GM19193 (cell line): ENCODE data around the gene UBL7.

Experiments used
- POLR2A ChIP-seq: IDR thresholded peaks from 4 replicates; pipeline ENCODE4 v1.6.1; 2011; ENCODE audit not compliant: insufficient read depth, insufficient read length; ENCODE audit errors: extremely low read depth

UBL7 gene

DNA sequence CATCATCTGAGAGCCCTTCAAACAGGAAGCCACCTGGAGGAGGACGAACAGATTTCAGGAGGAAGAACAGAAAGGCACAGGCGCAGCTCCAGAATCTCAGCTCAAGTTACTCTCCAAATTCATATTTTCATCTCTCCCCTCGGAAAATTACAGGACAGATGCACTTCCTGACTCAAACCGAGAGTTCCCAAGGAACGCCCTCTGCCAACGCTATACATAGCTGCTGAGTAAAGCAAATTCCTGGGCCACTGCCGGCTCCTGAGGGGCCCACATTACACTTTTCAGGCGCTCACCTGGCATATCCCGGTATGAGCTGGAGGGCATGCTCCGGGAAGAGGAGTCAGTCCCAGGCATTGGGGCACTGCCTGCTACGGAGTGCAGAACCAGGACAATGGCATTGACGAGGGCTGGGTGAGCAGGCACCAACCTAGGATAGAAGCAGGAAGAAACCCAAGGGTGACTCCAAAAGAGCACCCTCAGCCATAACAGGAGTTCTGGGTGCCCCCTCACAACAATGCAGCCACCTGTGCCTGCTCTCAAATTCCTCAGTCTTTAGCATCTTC is 11.2 kb downstream of the UBL7 start:
- TF ChIP-seq POLR2A, result no peak

DNA sequence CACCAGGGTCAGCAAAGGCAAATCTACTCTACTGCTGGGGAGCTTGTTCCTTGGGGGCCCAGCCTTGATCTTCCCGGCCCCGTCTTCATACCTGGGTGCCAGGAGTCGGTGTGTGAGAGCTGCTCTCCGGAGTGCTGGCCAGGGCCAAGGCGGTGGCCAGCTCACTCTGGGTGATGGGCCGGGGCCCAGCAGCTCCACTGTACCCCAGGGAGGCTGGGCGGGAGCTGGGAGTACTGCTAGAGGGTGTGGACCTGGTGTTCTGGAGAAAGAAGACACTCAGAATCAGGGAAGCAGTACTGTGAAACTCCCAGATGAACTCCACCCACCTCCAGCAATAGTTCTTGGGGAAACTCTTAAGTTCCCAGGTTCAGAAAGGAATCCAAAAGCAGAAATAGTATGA is 11.9 kb downstream of the UBL7 start:
- TF ChIP-seq POLR2A, result no peak

DNA sequence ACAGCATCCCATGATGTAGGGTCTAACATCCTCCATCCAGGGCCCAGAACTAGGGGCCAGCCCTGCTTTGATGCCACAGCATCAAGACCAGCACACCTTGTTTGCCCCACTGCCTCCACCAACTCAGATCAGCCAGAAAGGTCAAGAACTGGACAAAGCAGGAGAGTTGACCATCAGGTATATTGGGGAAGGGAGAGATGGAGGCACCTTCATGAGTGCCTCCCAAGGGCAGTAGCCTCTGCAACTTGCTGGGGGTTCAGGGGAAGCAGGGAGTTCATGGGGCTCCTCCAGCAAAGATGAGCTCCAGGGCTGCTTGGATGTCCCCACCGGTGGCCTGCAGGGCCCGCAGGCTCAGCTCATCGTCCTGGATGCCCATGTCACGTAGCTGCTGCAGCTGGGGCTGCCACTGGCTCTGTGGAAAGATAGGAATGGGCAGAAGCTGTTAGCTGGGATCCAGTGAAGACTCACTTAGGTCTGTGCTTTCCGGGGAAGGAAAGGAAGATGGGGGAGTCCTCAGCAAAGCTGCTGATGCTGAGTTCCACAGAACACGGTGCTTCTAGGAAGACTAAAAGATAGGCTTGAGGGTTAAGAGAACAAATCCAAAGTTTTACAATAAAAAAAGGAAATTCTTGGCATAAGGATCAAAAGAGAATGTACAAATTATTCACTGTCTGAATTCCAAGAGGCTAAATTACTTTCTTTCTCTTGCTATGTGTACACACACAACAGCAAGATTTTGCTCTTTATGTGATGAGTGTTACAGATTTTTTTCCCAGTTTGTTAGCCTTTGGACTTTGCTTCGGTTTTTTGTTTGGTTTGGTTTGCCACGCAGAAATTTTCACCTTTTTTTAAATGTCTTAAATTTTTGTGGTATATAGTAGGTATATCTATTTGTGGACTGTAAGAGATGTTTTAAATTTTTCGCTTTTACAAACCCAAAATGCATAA is 14.9 kb downstream of the UBL7 start:
- TF ChIP-seq POLR2A, result no peak

DNA sequence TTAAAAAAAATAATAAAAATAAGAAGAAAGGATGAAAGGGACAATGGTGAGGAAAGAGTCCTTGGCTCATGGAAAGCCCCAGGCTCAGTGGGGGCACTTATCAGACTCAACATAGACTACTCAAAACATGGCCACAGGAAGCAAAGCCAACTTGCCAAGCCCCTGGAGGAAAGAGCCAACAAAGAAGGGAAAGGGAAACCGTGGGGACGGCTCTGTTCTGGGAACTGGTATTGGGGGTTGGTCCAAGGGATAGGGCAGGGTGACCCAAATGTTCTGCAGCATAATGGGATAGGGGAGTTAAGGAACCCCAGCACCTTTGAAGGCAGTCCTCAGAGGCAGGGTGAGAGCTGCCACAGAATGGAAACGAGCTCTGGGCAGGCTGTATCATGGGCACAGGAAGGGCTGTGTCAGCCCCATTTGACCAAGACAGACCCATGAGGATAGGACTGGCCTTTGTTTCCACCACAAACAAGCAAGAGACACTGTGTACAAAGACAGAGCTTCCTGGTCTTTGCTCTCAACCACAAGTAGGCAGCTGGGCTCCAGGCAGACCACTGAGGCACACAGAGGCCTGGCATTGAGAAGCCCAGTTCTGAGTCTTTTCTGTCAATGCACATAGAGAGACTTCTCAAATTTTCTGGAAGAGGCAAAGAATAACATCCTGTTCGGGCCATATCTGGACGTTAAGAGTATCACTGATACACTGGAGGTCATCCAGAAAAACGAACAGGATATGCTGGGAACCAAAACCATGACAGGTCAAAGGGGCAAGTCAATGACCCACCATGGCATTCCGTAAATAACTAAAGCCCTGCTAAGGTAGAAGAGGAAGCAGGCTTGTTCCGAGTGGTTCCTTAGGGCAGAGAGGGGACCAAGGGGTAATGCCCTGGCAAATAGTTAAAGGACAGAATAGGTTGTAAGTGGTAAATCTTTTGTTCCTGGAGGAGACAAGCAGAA is 16.6 kb downstream of the UBL7 start:
- no peak for TF ChIP-seq POLR2A

DNA sequence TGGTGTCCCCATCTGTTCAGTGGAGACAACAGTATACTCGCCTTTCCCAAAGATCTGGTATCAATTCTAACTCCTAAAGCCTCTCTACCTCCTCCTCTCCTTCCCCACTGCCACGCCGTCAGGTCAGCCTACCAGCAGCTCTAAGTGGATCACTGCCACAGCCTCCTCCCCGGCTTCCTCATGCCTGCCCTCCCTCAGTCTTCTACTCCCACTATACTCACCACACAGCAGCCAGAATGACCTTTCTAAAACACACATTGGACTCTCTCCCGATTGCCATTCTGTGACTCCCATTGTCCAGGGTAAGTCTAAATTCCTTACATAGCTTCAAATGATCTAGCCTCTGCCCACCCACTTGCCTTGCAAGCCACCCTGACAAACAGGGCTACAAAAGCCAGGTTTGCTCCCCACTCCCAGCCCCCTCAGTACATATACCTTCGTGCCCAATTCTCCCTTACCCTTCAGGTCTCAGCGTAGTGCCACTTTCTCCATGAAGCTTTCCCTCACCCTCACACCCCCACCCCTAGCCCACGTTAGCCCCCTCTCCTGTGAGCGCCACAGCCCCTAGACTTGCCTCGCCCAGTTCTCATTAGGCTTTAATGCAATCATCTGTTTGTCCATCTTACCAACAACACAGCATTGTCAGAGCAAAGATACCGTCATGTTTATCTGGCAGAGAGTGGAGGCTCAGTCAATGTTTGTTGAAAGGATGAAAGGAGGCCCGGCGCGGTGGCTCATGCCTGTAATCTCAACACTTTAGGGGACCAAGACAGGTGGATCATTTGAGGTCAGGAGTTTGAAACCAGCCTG is 17.7 kb downstream of the UBL7 start:
- no peak for TF ChIP-seq POLR2A

DNA sequence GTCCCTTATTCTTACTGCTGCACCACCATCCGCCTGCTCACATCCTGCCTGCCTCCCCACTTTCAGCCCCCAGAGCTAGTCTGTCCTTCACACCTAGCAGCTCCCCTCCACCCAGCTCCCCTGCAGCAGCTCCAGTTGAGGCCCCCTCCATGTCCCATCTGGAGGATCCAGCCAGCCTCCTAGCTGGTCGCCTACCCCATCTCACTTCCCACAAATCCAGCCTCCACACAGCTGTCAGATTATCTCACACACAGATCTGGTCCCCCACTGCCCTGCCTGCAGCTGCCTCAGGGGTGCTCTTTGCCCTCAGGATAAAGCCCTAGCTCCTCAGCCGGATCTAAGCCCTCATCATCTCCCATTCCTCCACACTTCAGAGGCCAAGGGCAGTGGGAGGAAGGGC is 18.4 kb downstream of the UBL7 start:
- no peak for TF ChIP-seq POLR2A

DNA sequence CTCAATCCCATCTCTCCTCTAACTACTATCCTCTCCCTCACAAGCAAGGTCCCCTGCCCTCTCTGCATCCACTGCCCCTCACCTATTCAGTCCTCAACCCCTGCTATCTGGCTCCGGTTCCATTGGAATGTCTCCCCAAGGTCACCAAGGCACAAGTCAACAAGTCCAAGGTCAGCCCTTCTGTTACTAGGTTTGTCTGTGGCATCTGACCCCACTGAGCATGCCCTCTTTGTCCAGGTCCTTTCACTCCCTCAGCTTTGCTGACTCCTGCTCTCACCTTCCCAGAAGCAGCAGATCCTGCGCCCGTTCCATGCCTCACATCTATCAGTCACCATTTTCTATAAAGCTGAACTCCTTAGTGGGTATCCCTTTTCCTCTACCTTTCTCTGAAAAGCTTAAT is 18.9 kb downstream of the UBL7 start:
- TF ChIP-seq POLR2A, result no peak

DNA sequence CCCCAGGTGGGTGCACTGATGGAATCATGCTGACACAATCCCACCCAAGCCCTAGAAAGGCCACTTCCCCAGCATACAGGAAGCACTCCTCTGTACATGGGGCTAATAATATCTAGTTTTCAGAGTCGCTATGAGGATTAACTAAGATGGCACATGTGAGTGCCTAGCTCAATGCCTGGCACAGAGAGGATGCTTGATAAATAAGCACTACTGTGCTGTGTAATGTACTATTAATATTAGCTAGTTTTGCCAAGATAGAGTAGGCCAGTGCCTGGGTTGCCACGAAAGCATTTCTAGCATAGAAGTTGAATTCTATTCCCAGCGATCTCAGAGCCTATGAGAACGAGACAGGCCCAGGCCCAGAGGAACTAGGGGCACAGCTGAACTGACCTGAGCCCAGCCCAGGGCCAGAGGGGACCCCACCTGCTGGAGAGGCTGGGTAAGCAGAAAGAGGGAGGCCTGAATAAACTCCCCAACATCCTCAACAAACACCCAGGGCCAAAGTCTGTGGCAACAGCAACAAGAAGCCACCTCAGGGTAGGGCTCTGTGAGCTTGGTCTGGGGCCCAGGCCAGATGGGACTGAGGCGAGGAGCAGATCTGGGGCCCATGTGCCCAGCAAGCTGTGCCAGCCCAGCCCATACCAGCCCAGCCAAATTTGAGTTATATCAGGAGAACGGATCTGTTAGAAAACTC is 19.6 kb downstream of the UBL7 start:
- TF ChIP-seq POLR2A, result no peak

DNA sequence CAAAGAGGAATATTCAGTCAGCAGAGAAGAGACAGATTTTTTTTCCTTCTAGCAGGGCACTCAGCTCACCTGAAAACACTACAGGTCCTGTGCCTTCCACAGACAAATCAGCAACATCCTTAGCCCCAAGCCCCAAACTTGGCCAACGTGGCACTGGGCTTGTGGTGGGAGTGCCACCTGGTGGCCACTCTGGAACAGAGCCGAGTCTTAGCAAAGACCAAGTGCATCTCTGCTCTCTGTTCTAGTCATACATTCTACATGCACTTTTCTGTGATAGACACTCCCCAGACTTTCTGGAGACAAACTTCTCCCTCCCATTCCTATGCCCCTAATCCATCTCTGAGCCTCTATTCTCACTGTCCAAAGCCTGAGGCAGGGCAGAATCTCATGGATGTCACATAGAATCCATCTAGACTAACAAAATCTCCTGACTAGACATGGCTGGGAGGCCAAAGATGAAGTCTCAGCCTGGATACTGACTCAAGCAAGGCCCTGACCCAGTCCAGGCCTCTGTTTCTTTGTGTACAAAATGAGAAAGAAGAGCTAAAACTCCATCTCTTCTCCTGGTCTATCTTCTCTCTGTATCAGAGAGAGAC is 22.1 kb downstream of the UBL7 start:
- no peak for TF ChIP-seq POLR2A

DNA sequence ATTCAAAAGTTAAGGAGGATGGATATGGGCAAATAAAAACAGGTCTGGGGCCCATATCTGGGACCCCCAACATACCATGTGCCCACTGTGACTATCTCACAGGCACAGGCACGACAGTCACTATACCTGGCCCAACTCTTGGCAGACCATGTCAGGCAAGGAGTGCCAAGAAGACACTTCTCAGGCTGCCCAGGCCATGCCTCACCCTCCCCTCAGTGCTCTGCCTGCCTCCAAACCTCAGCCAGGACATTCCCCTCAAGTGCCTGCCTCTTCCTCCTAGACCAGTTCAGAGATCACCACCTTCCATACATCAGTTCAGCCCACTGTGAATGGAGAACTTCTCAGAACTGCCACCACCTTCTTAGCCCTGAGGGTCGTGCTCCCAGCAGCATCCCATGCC is 22.8 kb downstream of the UBL7 start:
- TF ChIP-seq POLR2A, result no peak

DNA sequence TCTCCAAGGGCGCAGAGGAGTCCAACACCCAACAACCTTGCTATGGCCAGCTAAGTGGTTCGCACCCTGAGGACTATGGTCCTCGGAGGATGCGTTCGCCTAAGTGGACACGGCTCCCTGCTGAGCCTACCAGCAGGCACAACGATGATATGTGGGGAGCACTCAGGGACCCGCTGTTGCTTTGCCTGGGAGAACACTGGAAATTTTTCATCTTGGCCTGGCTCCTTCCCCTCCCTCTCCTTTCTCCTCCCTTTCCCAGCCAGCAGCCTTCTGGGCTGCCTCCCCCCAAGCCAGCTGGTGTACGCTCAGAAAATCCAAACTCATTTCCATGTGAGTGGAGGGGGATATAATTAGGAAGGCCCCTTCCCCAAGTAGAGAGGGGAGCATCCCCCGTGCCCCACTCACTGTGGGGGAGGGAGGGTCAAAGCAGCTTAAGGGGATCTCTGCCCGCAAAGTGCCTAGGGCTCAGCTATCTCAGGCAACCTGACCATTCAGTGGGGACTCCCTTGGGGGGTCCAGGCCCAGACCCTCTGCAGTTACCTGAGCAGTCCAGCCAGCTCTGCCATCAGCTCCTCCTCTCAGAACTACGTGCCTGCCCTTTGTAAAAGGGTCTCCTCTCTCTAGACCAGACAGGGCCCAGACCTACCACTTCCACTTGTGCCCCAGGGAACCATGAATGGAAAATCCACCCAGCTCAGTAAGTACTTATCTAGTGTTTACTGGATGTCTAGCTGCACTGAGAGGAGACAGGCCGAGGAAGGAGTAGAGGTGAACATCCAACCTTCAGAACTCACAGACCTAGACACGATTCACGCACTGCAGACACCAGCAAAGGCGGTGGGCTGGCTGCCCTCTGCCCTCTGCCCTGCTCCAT is 26.5 kb downstream of the UBL7 start:
- no peak for TF ChIP-seq POLR2A

DNA sequence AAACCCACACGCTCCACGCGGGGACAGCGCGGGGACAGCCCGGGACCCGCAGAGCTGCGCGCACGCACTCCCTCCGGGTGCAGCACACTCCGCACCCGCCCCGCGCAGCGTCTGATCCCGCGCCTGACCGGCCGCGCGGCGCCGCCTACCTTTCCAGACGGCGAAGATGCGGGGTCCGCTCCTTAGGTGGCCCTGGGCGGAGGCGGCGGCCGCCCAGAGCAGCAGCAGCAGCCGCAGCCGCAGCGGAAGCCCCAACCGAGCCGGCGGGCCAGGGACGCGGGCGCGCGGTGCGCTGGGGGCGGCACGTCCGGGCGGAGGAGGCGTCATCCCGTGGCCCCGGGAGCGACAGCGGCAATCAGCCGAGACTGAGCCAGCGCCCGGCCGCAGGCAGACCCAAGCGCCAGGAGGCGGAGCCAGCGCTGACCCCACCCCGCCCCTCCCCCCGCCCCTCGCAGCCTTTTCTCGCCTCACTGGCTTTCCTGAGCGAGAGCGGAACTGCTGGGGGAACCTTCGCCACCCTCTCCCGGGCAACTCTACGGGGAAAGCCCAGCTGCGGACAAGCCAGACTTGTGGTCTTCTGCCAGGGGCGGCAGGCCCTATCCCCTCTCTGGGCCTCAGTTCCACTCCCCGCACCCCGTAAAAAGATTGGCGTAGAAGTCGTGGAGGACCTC is 27.2 kb downstream of the UBL7 start, which contains the start of gene SEMA7A:
TSS of gene SEMA7A (minus strand) at position 367 of the 671 bp plus-strand sequence. CDS start at position 327, 40 bp downstream.
- peak; percentile 98 for TF ChIP-seq POLR2A
